Measurements from ENCODE around the gene PSME2. TPM values are rescaled to one million over a fixed set of nuclear protein-coding genes. Genes with fewer than 3 reads are reported as not detected.
A peak's percentile ranks its signal among the peaks of the same experiment; 100 is the strongest.

PSME2 gene
- total RNA-seq, 1 experiment from 2014 or later: 126 TPM

DNA sequence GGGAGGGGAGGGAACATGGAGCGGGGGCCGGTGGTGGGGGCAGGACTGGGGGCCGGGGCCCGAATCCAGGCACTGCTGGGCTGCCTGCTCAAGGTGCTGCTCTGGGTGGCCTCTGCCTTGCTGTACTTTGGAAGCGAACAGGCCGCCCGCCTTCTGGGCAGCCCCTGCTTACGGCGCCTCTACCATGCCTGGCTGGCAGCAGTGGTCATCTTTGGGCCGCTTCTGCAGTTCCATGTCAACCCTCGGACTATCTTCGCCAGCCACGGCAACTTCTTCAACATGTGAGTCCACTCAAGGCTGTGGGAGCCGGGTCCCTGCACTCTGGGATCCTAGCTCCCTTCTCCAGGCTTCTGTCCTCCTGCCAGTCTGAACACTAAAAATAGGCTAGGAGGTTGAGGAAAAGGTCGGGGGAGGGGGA lies 14.9 kb downstream of the PSME2 start:
- Histone ChIP-seq H2BK5ac (ENCODE audit: insufficient read length, low read length) (no peak overlapping the region), H2BK12ac (ENCODE audit: insufficient read length, low read depth, low read length) (no peak overlapping the region), H3K18ac (ENCODE audit: insufficient read length, low read depth, low read length) (no peak overlapping the region), H3K27ac (ENCODE audit: insufficient read length, low read depth, low read length) (no peak overlapping the region), H3K56ac (ENCODE audit: insufficient read length, low read depth, low read length) (no peak overlapping the region), H3K4me2 (ENCODE audit: insufficient read depth, insufficient read length, low read length) (no peak overlapping the region), H2BK120ac (ENCODE audit: low read depth, low read length, poor library complexity, severe bottlenecking) (no peak overlapping the region), H2AK5ac (ENCODE audit: insufficient read length, low read length) (no peak overlapping the region), H4K91ac (ENCODE audit: insufficient read length, low read depth, low read length) (no peak overlapping the region), H3K9ac (ENCODE audit: extremely low read depth, insufficient read length, low read length) (no peak overlapping the region), H3K4me1 (ENCODE audit: insufficient read depth, low read length) (no peaks in the 10 kb centered on the region), H4K5ac (ENCODE audit: insufficient read length, low read depth, low read length) (no peak overlapping the region), H4K8ac (replicated peaks; ENCODE audit: insufficient read length, low read depth, low read length) (no peak overlapping the region), H4K20me1 (ENCODE audit: control insufficient read depth, insufficient read depth, insufficient read length) (no peaks in the 10 kb centered on the region), H2BK15ac (ENCODE audit: low read depth, low read length) (no peak overlapping the region), H3K4ac (ENCODE audit: low read depth, low read length) (no peak overlapping the region), H2BK20ac (ENCODE audit: low read depth, low read length, poor library complexity, severe bottlenecking) (no peak overlapping the region), H3K23ac (ENCODE audit: insufficient read length, low read depth, low read length) (no peak overlapping the region), H3K27me3 (ENCODE audit: insufficient read depth, low read length) (no peaks in the 10 kb centered on the region), H3K14ac (ENCODE audit: insufficient read depth, low read length) (no peak overlapping the region), H3K79me1 (ENCODE audit: insufficient read depth, low read depth, low read length, poor library complexity, severe bottlenecking) (no peaks in the 10 kb centered on the region), H2AFZ (ENCODE audit: low read length) (no peak overlapping the region), H3T11ph (ENCODE audit: low read length) (no peak overlapping the region), H3K9me3 (ENCODE audit: control insufficient read depth, low read depth, low read length) (no peaks in the 10 kb centered on the region), H3K79me2 (ENCODE audit: insufficient read depth, low read length) (no peaks in the 10 kb centered on the region), H3K23me2 (ENCODE audit: insufficient read length, low read depth, low read length, poor library complexity, severe bottlenecking) (peaks cover 6% of the 10 kb centered on the region)
- WGBS (ENCODE audit: extremely low coverage, insufficient read length, low lambda C conversion rate): no CpG with 5 or more reads among the region's 15 CpGs
- H3K9me3 Mint-ChIP-seq: 0 out of 5 replicates have a peak, but pooled peaks cover 0 to 2% of the 10 kb centered on the region in 2 experiments
- TF ChIP-seq, protein P1, sequence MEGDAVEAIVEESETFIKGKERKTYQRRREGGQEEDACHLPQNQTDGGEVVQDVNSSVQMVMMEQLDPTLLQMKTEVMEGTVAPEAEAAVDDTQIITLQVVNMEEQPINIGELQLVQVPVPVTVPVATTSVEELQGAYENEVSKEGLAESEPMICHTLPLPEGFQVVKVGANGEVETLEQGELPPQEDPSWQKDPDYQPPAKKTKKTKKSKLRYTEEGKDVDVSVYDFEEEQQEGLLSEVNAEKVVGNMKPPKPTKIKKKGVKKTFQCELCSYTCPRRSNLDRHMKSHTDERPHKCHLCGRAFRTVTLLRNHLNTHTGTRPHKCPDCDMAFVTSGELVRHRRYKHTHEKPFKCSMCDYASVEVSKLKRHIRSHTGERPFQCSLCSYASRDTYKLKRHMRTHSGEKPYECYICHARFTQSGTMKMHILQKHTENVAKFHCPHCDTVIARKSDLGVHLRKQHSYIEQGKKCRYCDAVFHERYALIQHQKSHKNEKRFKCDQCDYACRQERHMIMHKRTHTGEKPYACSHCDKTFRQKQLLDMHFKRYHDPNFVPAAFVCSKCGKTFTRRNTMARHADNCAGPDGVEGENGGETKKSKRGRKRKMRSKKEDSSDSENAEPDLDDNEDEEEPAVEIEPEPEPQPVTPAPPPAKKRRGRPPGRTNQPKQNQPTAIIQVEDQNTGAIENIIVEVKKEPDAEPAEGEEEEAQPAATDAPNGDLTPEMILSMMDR (conservative IDR thresholded peaks at IDR 0.05): no peak
- H3K27me3 Mint-ChIP-seq (ENCODE audit: low read depth): no peaks in the 10 kb centered on the region
- DNase-seq: no peak
- H3K4me1 Mint-ChIP-seq: peaks cover 8 to 10% of the 10 kb centered on the region in 2 experiments
- no peaks in the 10 kb centered on the region; a peak in 1 of 7 replicates for H3K36me3 Mint-ChIP-seq (ENCODE audit: insufficient read depth in 1 of 3, low read depth in 3 of 3)
- peak overlapping the region in 1 of 3 experiments; percentile 50; a peak in 2 of 7 replicates for H3K27ac Mint-ChIP-seq
- no peak overlapping the region for H3K4me3 Mint-ChIP-seq
